Thoracic aorta (tissue), 2 donors: ENCODE results near the gene VCP. TPM values are rescaled to one million over a fixed set of nuclear protein-coding genes. Genes with fewer than 3 reads are reported as not detected.
"Not testable (repeated sequence)": the region's sequence is repeated elsewhere in the genome, so short reads cannot be mapped to it uniquely, and the experiment has no call there.

Experiments
- ATAC-seq: fragments of 150-250 bp; one replicate; pipeline ENCODE4 v1.8.0; 2017; ENCODE audit warnings: low read depth; ENCODE audit not compliant: insufficient number of reproducible peaks, low FRiP score
- DNase-seq: peaks from one replicate; pipeline ENCODE4 v3.0.0-alpha.2; 2020; ENCODE audit warnings: low spot score
- H3K27ac ChIP-seq, 2 donors: fragments of 200-600 bp; sonication (generic); 1 replicate in 1 of 2; 2 replicates in 1 of 2; pipeline ENCODE4 v1.5.1; 2016; ENCODE audit warnings: mild to moderate bottlenecking in 2 of 2, moderate library complexity in 2 of 2
- H3K27me3 ChIP-seq: fragments of 200-600 bp; sonication (generic); replicated peaks from 2 replicates; pipeline ENCODE4 v1.6.0; 2016; ENCODE audit warnings: mild to moderate bottlenecking; ENCODE audit not compliant: insufficient read depth
- H3K36me3 ChIP-seq: fragments of 200-600 bp; sonication (generic); one replicate; pipeline ENCODE4 v1.5.1; 2016
- H3K4me1 ChIP-seq, 2 donors: fragments of 200-600 bp; sonication (generic); 1 replicate in 1 of 2; 2 replicates in 1 of 2; pipeline versions ENCODE4 v1.5.1 to v1.6.0; 2016; ENCODE audit warnings: low read depth in 2 of 2, mild to moderate bottlenecking in 1 of 2; ENCODE audit not compliant: control insufficient read depth in 1 of 2
- H3K4me3 ChIP-seq: fragments of 200-600 bp; sonication (generic); 2 replicates; pipeline ENCODE4 v1.5.1; 2016; ENCODE audit warnings: mild to moderate bottlenecking
- H3K9me3 ChIP-seq: fragments of 200-600 bp; sonication (generic); 2 replicates; pipeline ENCODE4 v1.5.1; 2016
- total RNA-seq, 2 donors: library from RNA; depleted of rRNA; stranded (reverse); fragments of >200 nt; gene quantifications; one replicate each; pipeline versions ENCODE4 v1.1.0 to v1.2.3, GENCODE V29; 2016
- TF ChIP-seq, protein P1 (sequence below): fragments of 200-600 bp; sonication (generic); IDR thresholded peaks from one replicate; pipeline ENCODE4 v1.5.1; 2019; ENCODE audit warnings: antibody characterized with exemption

The VCP gene
- total RNA-seq, 2 donors from 2014 or later, result 179 to 204 TPM

DNA sequence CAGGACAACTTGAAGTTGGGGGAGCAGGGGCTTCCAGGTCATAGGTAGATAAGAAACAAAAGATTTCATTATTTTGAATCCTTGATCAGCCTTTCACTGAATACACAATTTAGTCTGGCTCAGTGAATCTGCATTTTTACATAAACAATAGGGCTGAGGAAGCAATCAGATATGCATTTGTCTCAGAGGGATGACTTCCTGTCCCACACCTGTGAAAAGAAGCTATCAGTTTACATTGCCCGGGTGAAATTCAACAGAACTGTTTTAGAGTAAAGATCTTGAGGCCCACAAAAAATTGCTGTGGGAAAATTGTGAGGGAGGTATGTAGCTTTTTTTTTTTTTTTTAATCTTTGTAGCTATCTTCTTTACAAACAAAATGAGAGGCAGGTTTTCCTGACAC, 44.6 kb downstream of the VCP start:
- Histone ChIP-seq H3K36me3 (peaks cover 5% of the 10 kb centered on the region), H3K9me3 (no peaks in the 10 kb centered on the region), H3K4me3 (no peak overlapping the region), H3K27ac (no peak overlapping the region), H3K27me3 (no peaks in the 10 kb centered on the region), H3K4me1 (no peaks in the 10 kb centered on the region)
- TF ChIP-seq, protein P1, sequence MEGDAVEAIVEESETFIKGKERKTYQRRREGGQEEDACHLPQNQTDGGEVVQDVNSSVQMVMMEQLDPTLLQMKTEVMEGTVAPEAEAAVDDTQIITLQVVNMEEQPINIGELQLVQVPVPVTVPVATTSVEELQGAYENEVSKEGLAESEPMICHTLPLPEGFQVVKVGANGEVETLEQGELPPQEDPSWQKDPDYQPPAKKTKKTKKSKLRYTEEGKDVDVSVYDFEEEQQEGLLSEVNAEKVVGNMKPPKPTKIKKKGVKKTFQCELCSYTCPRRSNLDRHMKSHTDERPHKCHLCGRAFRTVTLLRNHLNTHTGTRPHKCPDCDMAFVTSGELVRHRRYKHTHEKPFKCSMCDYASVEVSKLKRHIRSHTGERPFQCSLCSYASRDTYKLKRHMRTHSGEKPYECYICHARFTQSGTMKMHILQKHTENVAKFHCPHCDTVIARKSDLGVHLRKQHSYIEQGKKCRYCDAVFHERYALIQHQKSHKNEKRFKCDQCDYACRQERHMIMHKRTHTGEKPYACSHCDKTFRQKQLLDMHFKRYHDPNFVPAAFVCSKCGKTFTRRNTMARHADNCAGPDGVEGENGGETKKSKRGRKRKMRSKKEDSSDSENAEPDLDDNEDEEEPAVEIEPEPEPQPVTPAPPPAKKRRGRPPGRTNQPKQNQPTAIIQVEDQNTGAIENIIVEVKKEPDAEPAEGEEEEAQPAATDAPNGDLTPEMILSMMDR, result no peak
- ATAC-seq (no peak), DNase-seq (no peak)

DNA sequence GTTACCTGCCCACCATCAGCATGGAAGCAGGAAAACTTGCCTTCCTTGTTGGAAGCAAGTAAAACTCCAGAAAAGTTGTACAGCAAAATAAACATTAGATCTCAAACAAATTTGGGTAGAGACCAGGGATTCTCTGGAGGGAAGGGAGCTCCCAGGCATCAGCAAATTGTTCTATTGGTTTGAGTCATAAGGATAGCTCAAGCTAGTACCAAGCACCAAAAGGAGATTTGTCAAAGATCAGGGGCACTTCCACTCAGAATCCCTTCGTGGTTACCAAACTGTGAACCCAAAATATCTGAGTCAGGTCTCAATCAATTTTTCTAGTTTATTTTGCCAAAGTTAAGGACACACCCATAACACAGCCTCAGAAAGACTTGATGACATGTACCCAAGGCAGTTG, 45.1 kb downstream of the VCP start:
- DNase-seq, result no peak
- TF ChIP-seq, protein P1, result no peak
- H3K9me3 ChIP-seq, result no peaks in the 10 kb centered on the region
- H3K36me3 ChIP-seq, result peaks cover 8% of the 10 kb centered on the region
- H3K27ac ChIP-seq, result no peak overlapping the region
- ATAC-seq, result no peak
- H3K4me3 ChIP-seq, result no peak overlapping the region
- no peaks in the 10 kb centered on the region for H3K27me3 ChIP-seq
- no peaks in the 10 kb centered on the region for H3K4me1 ChIP-seq

DNA sequence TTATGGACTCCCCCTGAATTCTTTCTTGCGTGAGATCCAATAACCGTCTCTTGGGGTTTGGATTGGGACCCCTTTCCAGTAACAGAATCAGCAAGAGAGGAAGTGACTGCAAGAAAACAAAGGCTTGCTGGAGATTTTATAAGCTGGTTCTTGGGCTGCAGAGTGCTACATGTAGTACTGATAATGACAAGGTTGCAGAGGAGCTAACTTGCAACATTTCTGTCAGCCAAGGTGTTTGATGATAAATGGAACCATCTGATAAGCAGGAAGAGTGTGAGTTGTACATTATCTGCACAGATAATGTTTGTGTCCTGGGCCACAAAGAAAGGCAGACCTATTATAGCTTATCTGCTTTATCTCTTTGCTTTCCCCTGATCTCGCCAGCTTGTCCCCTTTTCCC, 45.8 kb downstream of the VCP start:
- no peak for ATAC-seq
- TF ChIP-seq, protein P1, result no peak
- no peak overlapping the region for H3K27ac ChIP-seq

DNA sequence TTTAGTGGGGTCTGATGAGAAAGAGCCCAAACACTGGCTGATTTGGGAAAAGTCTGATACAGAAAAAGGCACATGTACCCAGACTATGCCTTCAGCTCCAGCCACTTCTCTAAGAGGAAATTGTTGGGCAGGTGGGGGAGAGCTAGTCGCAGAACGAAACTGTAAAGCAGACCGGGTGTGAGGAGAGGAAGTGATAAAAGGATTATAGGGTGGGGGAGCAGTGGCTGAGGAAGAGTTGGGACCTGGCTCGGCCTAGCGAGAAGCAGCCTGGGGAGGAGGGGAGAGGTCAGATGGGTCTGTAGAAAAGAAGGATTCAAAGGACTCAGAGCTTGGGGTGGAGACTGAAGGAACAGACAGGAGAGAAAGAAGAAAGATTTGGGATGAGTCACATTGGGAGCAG, 49.0 kb downstream of the VCP start:
- ATAC-seq, H3K4me1 ChIP-seq, H3K4me3 ChIP-seq, H3K27ac ChIP-seq, DNase-seq, H3K27me3 ChIP-seq, H3K9me3 ChIP-seq: not testable (repeated sequence)
- peaks cover 13% of the 10 kb centered on the region for H3K36me3 ChIP-seq

More for the DNA sequence above, 45.8 kb downstream of the VCP start:
- no peaks in the 10 kb centered on the region for H3K4me1 ChIP-seq
- peaks cover 15% of the 10 kb centered on the region for H3K36me3 ChIP-seq
- H3K4me3 ChIP-seq, result no peak overlapping the region
- H3K9me3 ChIP-seq, result no peaks in the 10 kb centered on the region
- no peak for DNase-seq
- no peaks in the 10 kb centered on the region for H3K27me3 ChIP-seq

DNA sequence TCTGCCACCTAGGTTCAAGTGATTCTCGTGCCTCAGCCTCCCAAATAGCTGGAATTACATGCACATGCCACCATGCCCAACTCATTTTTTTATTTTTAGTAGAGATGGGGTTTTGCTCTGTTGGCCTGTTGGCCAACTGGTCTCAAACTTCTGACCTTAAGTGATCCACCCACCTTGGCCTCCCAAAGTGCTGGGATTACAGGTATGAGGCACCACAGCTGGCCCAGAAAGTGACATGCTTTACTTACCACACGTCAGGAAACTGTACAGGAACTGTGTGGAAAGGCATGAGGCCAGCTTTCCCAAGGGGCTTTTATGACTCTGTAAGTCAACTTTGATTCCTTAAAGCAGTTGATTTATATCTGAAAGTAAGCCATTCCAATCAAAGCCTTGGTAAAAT, 57.9 kb downstream of the VCP start:
- no peak overlapping the region for H3K4me3 ChIP-seq
- DNase-seq (no peak), ATAC-seq (no peak)
- no peaks in the 10 kb centered on the region for H3K27me3 ChIP-seq
- H3K36me3 ChIP-seq, result peaks cover 28% of the 10 kb centered on the region
- TF ChIP-seq, protein P1, result no peak
- no peaks in the 10 kb centered on the region for H3K4me1 ChIP-seq
- peaks cover 15% of the 10 kb centered on the region for H3K9me3 ChIP-seq
- H3K27ac ChIP-seq, result no peak overlapping the region

DNA sequence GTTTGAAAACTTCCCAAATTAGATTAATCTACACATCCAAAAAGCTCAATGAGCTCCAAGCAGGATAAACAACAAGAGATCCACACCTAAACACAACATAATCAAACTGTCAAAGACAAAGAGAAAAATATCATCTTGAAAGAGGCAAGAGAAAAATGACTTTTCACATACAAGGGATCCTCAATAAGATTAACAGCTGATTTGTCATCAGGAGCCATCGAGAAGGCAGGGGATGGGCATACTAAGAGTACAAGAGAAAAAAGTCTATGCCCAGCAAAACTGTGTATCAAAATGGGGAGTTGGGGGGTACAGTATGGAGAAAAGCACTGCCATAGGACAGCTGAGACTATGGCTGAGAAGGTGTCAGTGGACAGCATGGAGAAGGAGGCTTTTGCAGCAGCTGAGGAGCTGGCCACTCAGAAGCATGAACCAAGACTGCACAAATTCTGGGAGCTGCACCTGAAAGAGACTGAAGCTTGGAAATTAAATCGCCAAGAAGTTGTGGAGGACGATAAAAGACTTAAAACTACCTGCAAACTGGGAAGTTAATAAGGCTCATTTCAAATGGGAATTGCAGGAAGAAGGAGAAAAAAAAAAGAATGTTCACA, 62.0 kb downstream of the VCP start:
- TF ChIP-seq, protein P1, result no peak
- no peak for ATAC-seq
- H3K27me3 ChIP-seq, result no peaks in the 10 kb centered on the region
- DNase-seq, result no peak
- peaks cover 28% of the 10 kb centered on the region for H3K36me3 ChIP-seq
- H3K4me1 ChIP-seq, result no peaks in the 10 kb centered on the region
- peaks cover 15% of the 10 kb centered on the region for H3K9me3 ChIP-seq
- no peak overlapping the region for H3K27ac ChIP-seq
- H3K4me3 ChIP-seq, result no peak overlapping the region
